Stimulated activated CD4-positive, alpha-beta T cell treated with anti-CD3 and anti-CD28 coated beads, Interleukin-12 subunit alpha, Interleukin-12 subunit beta, amount 100 ng/mL, for 4 hours (primary cell): ENCODE data around the gene SBF2.
A peak's percentile ranks its signal among the peaks of the same experiment; 100 is the strongest.

Source experiments
- DNase-seq: peaks from one replicate; pipeline ENCODE4 v3.0.0-alpha.2; 2020

Gene SBF2

GRCh38 chr11:9876331-9876730 lies 417.7 kb downstream of the SBF2 start:
- DNase-seq, result no peak

- DNase-seq, result no peak
Observed at GRCh38 chr11:9875862-9876261, 418.2 kb downstream of the SBF2 start.

- no peak for DNase-seq
Observed at GRCh38 chr11:9875399-9875798, 418.6 kb downstream of the SBF2 start.

- no peak for DNase-seq
Observed at GRCh38 chr11:9874466-9874865, 419.6 kb downstream of the SBF2 start.

- DNase-seq, result no peak
Observed at GRCh38 chr11:9868641-9869040, 425.4 kb downstream of the SBF2 start.

- no peak for DNase-seq
Observed at GRCh38 chr11:9862981-9863380, 431.0 kb downstream of the SBF2 start.

GRCh38 chr11:9861860-9862725 lies 431.9 kb downstream of the SBF2 start:
- DNase-seq, result peak; percentile 13

GRCh38 chr11:9859554-9860305 lies 434.3 kb downstream of the SBF2 start:
- no peak for DNase-seq

GRCh38 chr11:9858822-9859221 lies 435.2 kb downstream of the SBF2 start:
- no peak for DNase-seq

- no peak for DNase-seq
Observed at GRCh38 chr11:9858218-9858617, 435.8 kb downstream of the SBF2 start.

- DNase-seq, result no peak
Observed at GRCh38 chr11:9855579-9856287, 438.3 kb downstream of the SBF2 start.

- DNase-seq, result no peak
Observed at GRCh38 chr11:9853929-9854552, 440.0 kb downstream of the SBF2 start.

GRCh38 chr11:9852465-9852864 lies 441.6 kb downstream of the SBF2 start:
- no peak for DNase-seq

GRCh38 chr11:9851366-9851765 lies 442.7 kb downstream of the SBF2 start:
- no peak for DNase-seq

GRCh38 chr11:9850224-9850895 lies 443.7 kb downstream of the SBF2 start:
- DNase-seq, result no peak

GRCh38 chr11:9849389-9849788 lies 444.6 kb downstream of the SBF2 start:
- no peak for DNase-seq

- no peak for DNase-seq
Observed at GRCh38 chr11:9847636-9848035, 446.4 kb downstream of the SBF2 start.

GRCh38 chr11:9842923-9843322 lies 451.1 kb downstream of the SBF2 start:
- no peak for DNase-seq

- no peak for DNase-seq
Observed at GRCh38 chr11:9840460-9841004, 453.5 kb downstream of the SBF2 start.

GRCh38 chr11:9839550-9839949 lies 454.5 kb downstream of the SBF2 start:
- no peak for DNase-seq

GRCh38 chr11:9838961-9839360 lies 455.1 kb downstream of the SBF2 start:
- no peak for DNase-seq

- DNase-seq, result no peak
Observed at GRCh38 chr11:9838229-9838628, 455.8 kb downstream of the SBF2 start.
